ENCODE measurements around the gene KSR2.

Gene KSR2

GRCh38 chr12:117699118-117699517, 269.7 kb downstream of the KSR2 start:
- ChIA-PET CTCF (no interaction called here), POLR2A (ENCODE audit: low non-redundant PET) (no interaction called here)
- no peak for TF ChIP-seq CTCF (conservative IDR thresholded peaks at IDR 0.05; ENCODE audit: low read depth)
- DNase-seq (ENCODE audit: low spot score), result no peak
- H3K27ac ChIP-seq, result no peak overlapping the region

GRCh38 chr12:117695956-117696355, 272.8 kb downstream of the KSR2 start:
- no peak overlapping the region for H3K27ac ChIP-seq
- no peak for TF ChIP-seq CTCF (conservative IDR thresholded peaks at IDR 0.05; ENCODE audit: low read depth)
- POLR2A ChIA-PET (ENCODE audit: low non-redundant PET), result no interaction called here
- no peak for DNase-seq (ENCODE audit: low spot score)
- CTCF ChIA-PET, result interaction anchor here (0.6 kb wide), 1 partner anchor 313 kb away, joined by 3 read pairs; no protein-coding TSS in a partner anchor

- CTCF ChIA-PET, result no interaction called here
- no peak for DNase-seq (ENCODE audit: low spot score)
- H3K27ac ChIP-seq, result no peak overlapping the region
- POLR2A ChIA-PET (ENCODE audit: low non-redundant PET), result no interaction called here
- no peak for TF ChIP-seq CTCF (conservative IDR thresholded peaks at IDR 0.05; ENCODE audit: low read depth)
These were observed 276.3 kb downstream of the KSR2 start for GRCh38 chr12:117692512-117692911.

- CTCF ChIA-PET, result interaction anchor here (0.6 kb wide), 1 partner anchor 29 kb away, joined by 3 read pairs; no protein-coding TSS in a partner anchor
- POLR2A ChIA-PET (ENCODE audit: low non-redundant PET), result no interaction called here
- DNase-seq (ENCODE audit: low spot score), result no peak
These were observed 278.9 kb downstream of the KSR2 start for GRCh38 chr12:117689857-117690256.

GRCh38 chr12:117688446-117688845, 280.3 kb downstream of the KSR2 start:
- POLR2A ChIA-PET (ENCODE audit: low non-redundant PET), result no interaction called here

More at GRCh38 chr12:117689857-117690256, 278.9 kb downstream of the KSR2 start:
- TF ChIP-seq CTCF (conservative IDR thresholded peaks at IDR 0.05; ENCODE audit: low read depth), result no peak
- no peak overlapping the region for H3K27ac ChIP-seq

GRCh38 chr12:117686911-117687377, 281.8 kb downstream of the KSR2 start:
- H3K27ac ChIP-seq, result no peak overlapping the region
- ChIA-PET POLR2A (ENCODE audit: low non-redundant PET) (no interaction called here), CTCF (no interaction called here)
- peak; percentile 56 for DNase-seq (ENCODE audit: low spot score)
- TF ChIP-seq CTCF (conservative IDR thresholded peaks at IDR 0.05; ENCODE audit: low read depth), result no peak

More at GRCh38 chr12:117688446-117688845, 280.3 kb downstream of the KSR2 start:
- no peak for TF ChIP-seq CTCF (conservative IDR thresholded peaks at IDR 0.05; ENCODE audit: low read depth)
- no peak overlapping the region for H3K27ac ChIP-seq
- DNase-seq (ENCODE audit: low spot score), result no peak
- CTCF ChIA-PET, result no interaction called here

GRCh38 chr12:117686210-117686609, 282.6 kb downstream of the KSR2 start:
- no peak for TF ChIP-seq CTCF (conservative IDR thresholded peaks at IDR 0.05; ENCODE audit: low read depth)
- ChIA-PET POLR2A (ENCODE audit: low non-redundant PET) (no interaction called here), CTCF (no interaction called here)
- no peak overlapping the region for H3K27ac ChIP-seq
- no peak for DNase-seq (ENCODE audit: low spot score)

All from RWPE1 (cell line).